GM12874 (cell line): Measurements from ENCODE around the gene GPC3.

Experiments used
- CTCF ChIP-seq: IDR thresholded peaks from 2 replicates; pipeline ENCODE4 v1.5.1; 2011; ENCODE audit warnings: low read depth, mild to moderate bottlenecking, control low read depth, low read length, moderate library complexity; ENCODE audit not compliant: insufficient read depth

Gene GPC3

GRCh38 chrX:133627673-133628072 lies 357.7 kb downstream of the GPC3 start:
- TF ChIP-seq CTCF = no peak

- no peak for TF ChIP-seq CTCF
Measured at GRCh38 chrX:133611676-133612075, 373.7 kb downstream of the GPC3 start.

- TF ChIP-seq CTCF = no peak
Measured at GRCh38 chrX:133610056-133610455, 375.3 kb downstream of the GPC3 start.

GRCh38 chrX:133609166-133609565 lies 376.2 kb downstream of the GPC3 start:
- no peak for TF ChIP-seq CTCF

- TF ChIP-seq CTCF = no peak
Measured at GRCh38 chrX:133608406-133608805, 377.0 kb downstream of the GPC3 start.

- TF ChIP-seq CTCF = no peak
Measured at GRCh38 chrX:133607419-133608348, 377.7 kb downstream of the GPC3 start.

GRCh38 chrX:133606990-133607389 lies 378.4 kb downstream of the GPC3 start:
- TF ChIP-seq CTCF = no peak
